Neural progenitor cell (in vitro differentiated cells): Measurements from ENCODE around the gene SNX14. TPM values are rescaled to one million over a fixed set of nuclear protein-coding genes. Genes with fewer than 3 reads are reported as not detected.
A peak's percentile ranks its signal among the peaks of the same experiment; 100 is the strongest.
"Not testable (repeated sequence)": the region's sequence is repeated elsewhere in the genome, so short reads cannot be mapped to it uniquely, and the experiment has no call there.

Source experiments
- DNase-seq: peaks from one replicate; pipeline ENCODE4 v3.0.0-alpha.2; 2016; ENCODE audit warnings: low spot score
- H2AFZ ChIP-seq: fragments of 200-600 bp; sonication (generic); replicated peaks from 2 replicates; pipeline ENCODE4 v1.6.1; 2016; ENCODE audit warnings: antibody characterized with exemption
- H3F3A ChIP-seq: fragments of 200-600 bp; sonication (generic); 2 replicates; pipeline ENCODE4 v1.6.1; 2016; ENCODE audit warnings: antibody characterized with exemption, low read depth
- H3K27ac ChIP-seq: fragments of 200-600 bp; sonication (generic); 2 replicates; pipeline ENCODE4 v1.5.1; 2016; ENCODE audit warnings: mild to moderate bottlenecking
- H3K27me3 ChIP-seq: fragments of 200-600 bp; sonication (generic); 2 replicates; pipeline ENCODE4 v1.6.1; 2016; ENCODE audit warnings: mild to moderate bottlenecking, moderate library complexity
- H3K36me3 ChIP-seq: fragments of 200-600 bp; sonication (generic); 2 replicates; pipeline ENCODE4 v1.5.1; 2016
- H3K4me1 ChIP-seq: fragments of 200-600 bp; sonication (generic); 2 replicates; pipeline ENCODE4 v1.6.1; 2016; ENCODE audit warnings: mixed run types
- H3K4me2 ChIP-seq: fragments of 200-600 bp; sonication (generic); 2 replicates; pipeline ENCODE4 v1.6.1; 2016
- H3K4me3 ChIP-seq: fragments of 200-600 bp; sonication (generic); 2 replicates; pipeline ENCODE4 v1.5.1; 2016
- H3K79me2 ChIP-seq: fragments of 200-600 bp; sonication (generic); 2 replicates; pipeline ENCODE4 v1.6.1; 2016; ENCODE audit warnings: low read depth
- H3K9ac ChIP-seq: fragments of 200-600 bp; sonication (generic); 2 replicates; pipeline ENCODE4 v1.6.1; 2016
- H3K9me3 ChIP-seq: fragments of 200-600 bp; sonication (generic); 2 replicates; pipeline ENCODE4 v1.5.1; 2016; ENCODE audit warnings: low read depth
- H4K20me1 ChIP-seq: fragments of 200-600 bp; sonication (generic); 2 replicates; pipeline ENCODE4 v1.6.1; 2016; ENCODE audit warnings: low read depth
- H3K27ac Mint-ChIP-seq: 3 replicates; pipeline ENCODE4 v1.8.0; 2021; ENCODE audit warnings: mixed read lengths
- H3K27me3 Mint-ChIP-seq: 2 replicates; pipeline ENCODE4 v1.8.0; 2022; ENCODE audit warnings: low read depth, mild to moderate bottlenecking, inconsistent platforms, moderate library complexity, mixed read lengths; ENCODE audit not compliant: insufficient read depth
- H3K36me3 Mint-ChIP-seq: 3 replicates; pipeline ENCODE4 v1.8.0; 2021; ENCODE audit warnings: mixed read lengths
- H3K4me1 Mint-ChIP-seq: 3 replicates; pipeline ENCODE4 v1.8.0; 2021; ENCODE audit warnings: mixed read lengths
- H3K4me3 Mint-ChIP-seq: 3 replicates; pipeline ENCODE4 v1.8.0; 2021; ENCODE audit warnings: mild to moderate bottlenecking, moderate library complexity, mixed read lengths
- H3K9me3 Mint-ChIP-seq: 3 replicates; pipeline ENCODE4 v1.8.0; 2020; ENCODE audit warnings: mixed read lengths
- EZH2 ChIP-seq: fragments of 200-600 bp; sonication (generic); IDR thresholded peaks from 2 replicates; pipeline ENCODE4 v1.6.1; 2017; ENCODE audit warnings: antibody characterized with exemption, mild to moderate bottlenecking, moderate library complexity
- EZH2phosphoT487 ChIP-seq: fragments of 200-600 bp; sonication (generic); IDR thresholded peaks from 2 replicates; pipeline ENCODE4 v1.6.1; 2017; ENCODE audit warnings: antibody characterized with exemption
- total RNA-seq: library from RNA; depleted of rRNA; stranded (reverse); fragments of >200 nt; gene quantifications from 2 replicates; pipeline ENCODE4 v1.2.3, GENCODE V29; 2015; ENCODE audit warnings: low replicate concordance
- TF ChIP-seq, protein P1 (sequence below): fragments of 200-600 bp; sonication (generic); IDR thresholded peaks from 2 replicates; pipeline ENCODE4 v1.5.1; 2017; ENCODE audit warnings: antibody characterized with exemption, mild to moderate bottlenecking

Gene SNX14
- total RNA-seq, 1 donor from 2014 or later, result 95.2 TPM

DNA sequence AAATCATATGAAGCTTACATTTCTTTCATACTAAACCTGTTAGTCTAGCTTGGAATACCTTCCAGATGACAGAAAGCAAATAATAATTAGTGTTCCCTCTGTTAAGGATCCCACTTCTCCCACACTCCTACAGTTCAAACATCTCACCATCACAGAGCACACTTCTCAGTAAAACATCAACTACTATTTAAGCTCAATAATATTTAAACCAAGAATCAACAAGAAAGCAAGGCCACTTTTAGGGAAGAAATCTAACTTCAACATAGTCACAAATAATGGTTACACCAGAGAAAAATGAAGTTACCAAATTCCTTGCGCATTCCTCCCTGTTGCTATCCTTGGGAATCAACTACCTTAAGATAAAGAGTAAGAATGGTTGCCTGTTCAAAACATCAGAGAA lies 1.6 kb downstream of the SNX14 start:
- Mint-ChIP-seq H3K9me3 (peaks cover 29% of the 10 kb centered on the region), H3K27me3 (peaks cover 3% of the 10 kb centered on the region), H3K27ac (no peak overlapping the region), H3K4me3 (peak overlapping the region; percentile 96), H3K36me3 (peaks cover 26% of the 10 kb centered on the region), H3K4me1 (peaks cover 16% of the 10 kb centered on the region)
- Histone ChIP-seq H3K9me3 (no peaks in the 10 kb centered on the region), H3K4me1 (no peaks in the 10 kb centered on the region), H3K79me2 (peaks cover 16% of the 10 kb centered on the region), H2AFZ (no peak overlapping the region), H3K9ac (no peak overlapping the region), H3K4me2 (no peak overlapping the region), H3F3A (peaks cover 19% of the 10 kb centered on the region), H3K27me3 (peaks cover 35% of the 10 kb centered on the region), H3K27ac (no peak overlapping the region), H3K4me3 (no peak overlapping the region), H4K20me1 (no peaks in the 10 kb centered on the region), H3K36me3 (no peaks in the 10 kb centered on the region)
- no peak for DNase-seq
- no peak for TF ChIP-seq EZH2
- TF ChIP-seq, protein P1, sequence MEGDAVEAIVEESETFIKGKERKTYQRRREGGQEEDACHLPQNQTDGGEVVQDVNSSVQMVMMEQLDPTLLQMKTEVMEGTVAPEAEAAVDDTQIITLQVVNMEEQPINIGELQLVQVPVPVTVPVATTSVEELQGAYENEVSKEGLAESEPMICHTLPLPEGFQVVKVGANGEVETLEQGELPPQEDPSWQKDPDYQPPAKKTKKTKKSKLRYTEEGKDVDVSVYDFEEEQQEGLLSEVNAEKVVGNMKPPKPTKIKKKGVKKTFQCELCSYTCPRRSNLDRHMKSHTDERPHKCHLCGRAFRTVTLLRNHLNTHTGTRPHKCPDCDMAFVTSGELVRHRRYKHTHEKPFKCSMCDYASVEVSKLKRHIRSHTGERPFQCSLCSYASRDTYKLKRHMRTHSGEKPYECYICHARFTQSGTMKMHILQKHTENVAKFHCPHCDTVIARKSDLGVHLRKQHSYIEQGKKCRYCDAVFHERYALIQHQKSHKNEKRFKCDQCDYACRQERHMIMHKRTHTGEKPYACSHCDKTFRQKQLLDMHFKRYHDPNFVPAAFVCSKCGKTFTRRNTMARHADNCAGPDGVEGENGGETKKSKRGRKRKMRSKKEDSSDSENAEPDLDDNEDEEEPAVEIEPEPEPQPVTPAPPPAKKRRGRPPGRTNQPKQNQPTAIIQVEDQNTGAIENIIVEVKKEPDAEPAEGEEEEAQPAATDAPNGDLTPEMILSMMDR, result no peak
- TF ChIP-seq EZH2phosphoT487, result no peak

DNA sequence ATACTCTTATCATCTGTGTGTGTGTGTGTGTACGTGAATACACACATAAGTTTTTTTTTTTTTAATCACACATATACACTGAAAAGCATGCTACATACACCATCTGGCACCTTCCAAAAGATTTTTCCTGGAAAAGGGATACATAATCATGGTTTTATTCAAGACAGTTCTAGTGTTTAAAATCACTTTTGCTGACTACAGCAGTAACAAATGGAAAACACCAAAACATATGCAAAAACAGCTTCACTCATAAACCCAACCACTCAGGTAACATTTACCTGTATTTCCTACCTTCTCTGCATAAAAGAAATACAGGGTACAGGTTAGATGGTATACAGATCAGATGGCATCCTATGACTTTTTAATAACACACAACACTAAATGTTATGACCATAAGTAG lies 2.5 kb downstream of the SNX14 start:
- no peak for DNase-seq
- Histone ChIP-seq H4K20me1 (no peaks in the 10 kb centered on the region), H3K4me1 (no peaks in the 10 kb centered on the region), H3K36me3 (no peaks in the 10 kb centered on the region), H3K27me3 (peaks cover 31% of the 10 kb centered on the region), H3F3A (peaks cover 19% of the 10 kb centered on the region), H3K4me3 (no peak overlapping the region), H3K9ac (no peak overlapping the region), H3K9me3 (no peaks in the 10 kb centered on the region), H3K27ac (no peak overlapping the region), H3K79me2 (peaks cover 18% of the 10 kb centered on the region), H2AFZ (no peak overlapping the region), H3K4me2 (no peak overlapping the region)
- peaks cover 3% of the 10 kb centered on the region for H3K27me3 Mint-ChIP-seq
- peaks cover 16% of the 10 kb centered on the region for H3K4me1 Mint-ChIP-seq
- TF ChIP-seq EZH2phosphoT487, result no peak
- no peak for TF ChIP-seq EZH2
- TF ChIP-seq, protein P1, result no peak
- no peak overlapping the region for H3K27ac Mint-ChIP-seq
- peaks cover 26% of the 10 kb centered on the region for H3K36me3 Mint-ChIP-seq
- H3K9me3 Mint-ChIP-seq, result peaks cover 29% of the 10 kb centered on the region
- H3K4me3 Mint-ChIP-seq, result no peak overlapping the region

DNA sequence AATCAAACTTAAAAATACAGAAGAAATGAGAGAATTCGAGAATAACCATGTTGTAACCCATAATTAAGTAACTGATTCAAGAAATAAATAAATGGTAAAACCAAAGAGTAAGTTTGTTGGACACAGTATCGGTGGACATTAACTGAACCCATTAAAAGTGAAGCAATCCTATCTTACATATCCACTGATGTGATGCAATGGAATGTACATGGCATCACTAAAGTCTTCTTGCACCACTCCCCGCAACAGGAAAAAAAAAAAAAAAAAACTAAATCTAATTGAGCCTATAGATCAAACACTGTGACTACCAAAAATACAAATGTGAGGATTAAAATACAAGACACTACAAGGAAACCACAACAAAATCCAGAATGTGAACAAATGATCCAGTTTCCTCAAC lies 7.9 kb downstream of the SNX14 start:
- Histone ChIP-seq H3K36me3 (no peaks in the 10 kb centered on the region), H3K27me3 (no peaks in the 10 kb centered on the region), H3K27ac (no peak overlapping the region), H3K79me2 (peaks cover 41% of the 10 kb centered on the region), H3K4me2 (no peak overlapping the region), H2AFZ (no peak overlapping the region), H3K9me3 (peaks cover 6% of the 10 kb centered on the region), H3K4me1 (no peaks in the 10 kb centered on the region), H3F3A (no peaks in the 10 kb centered on the region), H3K9ac (no peak overlapping the region), H4K20me1 (no peaks in the 10 kb centered on the region), H3K4me3 (no peak overlapping the region)
- no peak overlapping the region for H3K4me3 Mint-ChIP-seq
- H3K9me3 Mint-ChIP-seq, result peaks cover 65% of the 10 kb centered on the region
- H3K27ac Mint-ChIP-seq, result no peak overlapping the region
- H3K4me1 Mint-ChIP-seq, result no peaks in the 10 kb centered on the region
- DNase-seq, result no peak
- TF ChIP-seq EZH2phosphoT487 (no peak), EZH2 (no peak)
- TF ChIP-seq, protein P1, result no peak
- H3K27me3 Mint-ChIP-seq, result no peaks in the 10 kb centered on the region
- peaks cover 44% of the 10 kb centered on the region for H3K36me3 Mint-ChIP-seq

DNA sequence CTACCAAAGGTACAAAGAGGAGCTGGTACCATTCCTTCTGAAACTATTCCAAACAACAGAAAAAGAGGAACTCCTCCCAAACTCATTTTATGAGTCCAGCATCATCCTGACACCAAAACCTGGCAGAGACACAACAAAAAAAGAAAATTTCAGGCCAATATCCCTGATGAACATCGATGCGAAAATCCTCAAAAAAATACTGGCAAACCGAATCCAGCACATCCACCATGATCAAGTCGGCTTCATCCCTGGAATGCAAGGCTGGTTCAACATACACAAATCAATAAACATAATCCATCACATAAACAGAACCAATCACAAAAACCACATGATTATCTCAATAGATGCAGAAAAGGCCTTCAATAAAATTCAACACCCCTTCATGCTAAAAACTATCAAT lies 10.8 kb downstream of the SNX14 start:
- not testable (repeated sequence) for H3F3A ChIP-seq, H3K4me3 ChIP-seq, H2AFZ ChIP-seq, H3K4me3 Mint-ChIP-seq, H3K27ac ChIP-seq, H3K27me3 ChIP-seq, H3K4me2 ChIP-seq, H3K9ac ChIP-seq, H3K36me3 ChIP-seq, H3K27me3 Mint-ChIP-seq, H3K9me3 ChIP-seq, H3K4me1 Mint-ChIP-seq, H4K20me1 ChIP-seq, H3K27ac Mint-ChIP-seq, H3K4me1 ChIP-seq, DNase-seq
- peaks cover 46% of the 10 kb centered on the region for H3K79me2 ChIP-seq
- peaks cover 48% of the 10 kb centered on the region for H3K9me3 Mint-ChIP-seq
- peaks cover 30% of the 10 kb centered on the region for H3K36me3 Mint-ChIP-seq
